Mammary epithelial cell (primary cell): Measurements from ENCODE around the gene OR5D16.

Source experiments
- CTCF ChIP-seq, 2 donors: IDR thresholded peaks in 1 of 2; conservative IDR thresholded peaks in 1 of 2; 2 replicates each; pipeline ENCODE4 v1.5.1; 2011 to 2012; ENCODE audit warnings: inconsistent platforms in 2 of 2, low read length in 2 of 2, mild to moderate bottlenecking in 2 of 2, control low read depth in 1 of 2, low read depth in 1 of 2; ENCODE audit not compliant: insufficient read depth in 1 of 2; ENCODE audit errors: extremely low read depth in 1 of 2
- EZH2 ChIP-seq: IDR thresholded peaks from 2 replicates; pipeline ENCODE4 v1.6.1; 2012; ENCODE audit warnings: low read length, inconsistent platforms, borderline replicate concordance

GRCh38 chr11:55852141-55852540 is 13.6 kb downstream of the OR5D16 start:
- TF ChIP-seq CTCF (conservative IDR thresholded peaks at IDR 0.05 in 1 of 2, IDR thresholded peaks at IDR 0.05 in 1 of 2; ENCODE audit: extremely low read depth in 1 of 2, insufficient read depth in 1 of 2, low read depth in 1 of 2, low read length in 2 of 2), result no peak
- TF ChIP-seq EZH2, result no peak
